ENCODE measurements around the gene NHLRC4.
"Not testable (repeated sequence)": the region's sequence is repeated elsewhere in the genome, so short reads cannot be mapped to it uniquely, and the experiment has no call there.

Gene NHLRC4

GRCh38 chr16:596736-597060 is 29.9 kb downstream of the NHLRC4 start (continued):
- TF ChIP-seq PRDM2 (tag by site-specific recombination; IDR thresholded peaks at IDR 0.05; ENCODE audit: borderline replicate concordance): no peak
- no peak for TF ChIP-seq ZNF423 (tag by site-specific recombination; IDR thresholded peaks at IDR 0.05)
- no peak for TF ChIP-seq REST (tag by site-specific recombination; IDR thresholded peaks at IDR 0.05)
- TF ChIP-seq KLF16 (tag by site-specific recombination; IDR thresholded peaks at IDR 0.05): no peak
- TF ChIP-seq ZNF510 (tag by site-specific recombination; IDR thresholded peaks at IDR 0.05; ENCODE audit: insufficient replicate concordance): no peak
- TF ChIP-seq ZNF175 (tag by site-specific recombination; IDR thresholded peaks at IDR 0.05): no peak
- no peak for TF ChIP-seq ZNF324 (tag by site-specific recombination; IDR thresholded peaks at IDR 0.05)
- no peak for TF ChIP-seq ZNF132 (tag by site-specific recombination; IDR thresholded peaks at IDR 0.05; ENCODE audit: borderline replicate concordance)

GRCh38 chr16:597655-598054 is 30.9 kb downstream of the NHLRC4 start:
- CTCF ChIA-PET; H3K9me3 ChIP-seq (ENCODE audit: control insufficient read depth, insufficient read depth, low read depth, low read length); H3K4me3 ChIP-seq (ENCODE audit: low read depth, low read length); H3K27ac ChIP-seq (ENCODE audit: extremely low read depth, low read depth, low read length); H3K4me1 ChIP-seq (ENCODE audit: control insufficient read depth, insufficient read depth, low read length): not testable (repeated sequence)
- POLR2A ChIA-PET: interaction anchor here (0.6 kb wide), 1 partner anchor 9 kb away, joined by 3 read pairs; no protein-coding TSS in a partner anchor
- H3K36me3 ChIP-seq (ENCODE audit: control insufficient read depth in 2 of 2, insufficient read depth in 1 of 2, low read length in 2 of 2): peaks cover 0 to 21% of the 10 kb centered on the region in 2 experiments; a peak in 1 of 3 replicates
- peak; percentile 35; the same call in 1 of the 2 replicates for TF ChIP-seq ZNF121 (tag by site-specific recombination; IDR thresholded peaks at IDR 0.05)

- CTCF ChIA-PET: interaction anchor here (1.4 kb wide), 1 partner anchor 25 kb away, joined by 4 read pairs; no protein-coding TSS in a partner anchor
- Histone ChIP-seq H3K36me3 (ENCODE audit: control insufficient read depth in 2 of 2, insufficient read depth in 1 of 2, low read length in 2 of 2) (peaks cover 0 to 21% of the 10 kb centered on the region in 2 experiments; a peak in 1 of 3 replicates), H3K9me3 (ENCODE audit: control insufficient read depth, insufficient read depth, low read depth, low read length) (no peaks in the 10 kb centered on the region), H3K4me3 (ENCODE audit: low read depth, low read length) (no peak overlapping the region), H3K4me1 (ENCODE audit: control insufficient read depth, insufficient read depth, low read length) (no peaks in the 10 kb centered on the region), H3K27ac (ENCODE audit: extremely low read depth, low read depth, low read length) (no peak overlapping the region)
- POLR2A ChIA-PET: no interaction called here
- no peak for TF ChIP-seq ZNF37A (tag by site-specific recombination; IDR thresholded peaks at IDR 0.05)
- no peak for TF ChIP-seq KLF9 (tag by site-specific recombination; IDR thresholded peaks at IDR 0.05; ENCODE audit: low read depth)
- no peak for TF ChIP-seq ZNF624 (tag by site-specific recombination; IDR thresholded peaks at IDR 0.05)
- no peak for TF ChIP-seq ZNF629 (tag by site-specific recombination; IDR thresholded peaks at IDR 0.05)
- no peak for TF ChIP-seq ZNF211 (tag by site-specific recombination; IDR thresholded peaks at IDR 0.05; ENCODE audit: low read depth)
- no peak for TF ChIP-seq ZNF626 (tag by site-specific recombination; IDR thresholded peaks at IDR 0.05)
- TF ChIP-seq ZNF830 (tag by site-specific recombination; IDR thresholded peaks at IDR 0.05; ENCODE audit: low read depth): no peak
- TF ChIP-seq ZNF658 (tag by site-specific recombination; IDR thresholded peaks at IDR 0.05): no peak
- no peak for TF ChIP-seq ZNF112 (tag by site-specific recombination; IDR thresholded peaks at IDR 0.05)
- no peak for TF ChIP-seq ZXDB (tag by site-specific recombination; IDR thresholded peaks at IDR 0.05)
- no peak for TF ChIP-seq ZNF585B (tag by site-specific recombination; IDR thresholded peaks at IDR 0.05)
- no peak for TF ChIP-seq ZNF16 (tag by site-specific recombination; IDR thresholded peaks at IDR 0.05; ENCODE audit: low read depth)
- TF ChIP-seq ZNF529 (tag by site-specific recombination; IDR thresholded peaks at IDR 0.05; ENCODE audit: insufficient replicate concordance): no peak
- TF ChIP-seq ZNF600 (tag by site-specific recombination; IDR thresholded peaks at IDR 0.05): no peak
- TF ChIP-seq ZBTB1 (tag by site-specific recombination; IDR thresholded peaks at IDR 0.05): no peak
- no peak for TF ChIP-seq ZNF366 (tag by site-specific recombination; conservative IDR thresholded peaks at IDR 0.05)
These were observed 32.3 kb downstream of the NHLRC4 start for GRCh38 chr16:598823-599739.

Data from HEK293 (cell line).